GM18907 (cell line): Measurements from ENCODE around the gene FMNL3.
A peak's percentile ranks its signal among the peaks of the same experiment; 100 is the strongest.
"Not testable (repeated sequence)": the region's sequence is repeated elsewhere in the genome, so short reads cannot be mapped to it uniquely, and the experiment has no call there.

Source experiments
- ATAC-seq: cut with Tn5 transposase; IDR thresholded peaks from one replicate; pipeline ENCODE4 v1.9.1; 2021; ENCODE audit warnings: mild to moderate bottlenecking, moderate library complexity; ENCODE audit not compliant: unreplicated experiment

FMNL3 gene

GRCh38 chr12:49713952-49714351 is 6.7 kb upstream of the FMNL3 start:
- not testable (repeated sequence) for ATAC-seq

- no peak for ATAC-seq
Measured at GRCh38 chr12:49708851-49709250, 1.6 kb upstream of the FMNL3 start.

GRCh38 chr12:49707812-49708147 is 575 bp upstream of the FMNL3 start:
- no peak for ATAC-seq

GRCh38 chr12:49706351-49707127 is 666 bp downstream of the FMNL3 start:
- peak; percentile 23 for ATAC-seq

- ATAC-seq = no peak
Measured at GRCh38 chr12:49705479-49706134, 1.6 kb downstream of the FMNL3 start.

GRCh38 chr12:49703647-49704137 is 3.5 kb downstream of the FMNL3 start:
- no peak for ATAC-seq

- ATAC-seq = no peak
Measured at GRCh38 chr12:49702676-49703215, 4.5 kb downstream of the FMNL3 start.

GRCh38 chr12:49702009-49702408 is 5.2 kb downstream of the FMNL3 start:
- ATAC-seq = no peak

GRCh38 chr12:49698619-49699545 is 8.3 kb downstream of the FMNL3 start:
- ATAC-seq = peak; percentile 86

- ATAC-seq = no peak
Measured at GRCh38 chr12:49697808-49698207, 9.4 kb downstream of the FMNL3 start.

- ATAC-seq = no peak
Measured at GRCh38 chr12:49696723-49697122, 10.5 kb downstream of the FMNL3 start.

- ATAC-seq = no peak
Measured at GRCh38 chr12:49693931-49694444, 13.2 kb downstream of the FMNL3 start.

- ATAC-seq = no peak
Measured at GRCh38 chr12:49692851-49693250, 14.4 kb downstream of the FMNL3 start.

GRCh38 chr12:49689785-49690184 is 17.4 kb downstream of the FMNL3 start:
- ATAC-seq = no peak

- ATAC-seq = peak; percentile 50
Measured at GRCh38 chr12:49689237-49689636, 18.0 kb downstream of the FMNL3 start.

- no peak for ATAC-seq
Measured at GRCh38 chr12:49687941-49688340, 19.3 kb downstream of the FMNL3 start.

GRCh38 chr12:49684310-49684854 is 22.8 kb downstream of the FMNL3 start:
- no peak for ATAC-seq

GRCh38 chr12:49683599-49684309 is 23.5 kb downstream of the FMNL3 start:
- ATAC-seq = no peak

- ATAC-seq = no peak
Measured at GRCh38 chr12:49680075-49680474, 27.1 kb downstream of the FMNL3 start.

GRCh38 chr12:49678711-49679110 is 28.5 kb downstream of the FMNL3 start:
- ATAC-seq = no peak
